OCI-LY7 (cell line): Measurements from ENCODE around the gene MERTK.
"Not testable (repeated sequence)": the region's sequence is repeated elsewhere in the genome, so short reads cannot be mapped to it uniquely, and the experiment has no call there.

Source experiments
- CTCF ChIP-seq: fragments of 200-600 bp; sonication (generic); conservative IDR thresholded peaks from 2 replicates; pipeline ENCODE4 v1.5.1; 2014; ENCODE audit warnings: mild to moderate bottlenecking, antibody characterized with exemption, low read length, moderate library complexity, mixed read lengths
- EZH2phosphoT487 ChIP-seq: fragments of 200-600 bp; sonication (generic); IDR thresholded peaks from 2 replicates; pipeline ENCODE4 v1.6.1; 2018; ENCODE audit warnings: low read depth, borderline replicate concordance, mild to moderate bottlenecking, mixed run types, antibody characterized with exemption, low read length, moderate library complexity, mixed read lengths

GRCh38 chr2:112069794-112070193, 171.4 kb downstream of the MERTK start:
- not testable (repeated sequence) for TF ChIP-seq CTCF, EZH2phosphoT487
